ENCODE data around the gene CSAD. TPM values are rescaled to one million over a fixed set of nuclear protein-coding genes. Genes with fewer than 3 reads are reported as not detected.
A peak's percentile ranks its signal among the peaks of the same experiment; 100 is the strongest.

The CSAD gene
- total and polyA plus RNA-seq, 2 of the 13 experiments (the other 11 are each of a cell fraction or from before 2014, with no cell fraction given), result 7.2 to 23.5 TPM

DNA sequence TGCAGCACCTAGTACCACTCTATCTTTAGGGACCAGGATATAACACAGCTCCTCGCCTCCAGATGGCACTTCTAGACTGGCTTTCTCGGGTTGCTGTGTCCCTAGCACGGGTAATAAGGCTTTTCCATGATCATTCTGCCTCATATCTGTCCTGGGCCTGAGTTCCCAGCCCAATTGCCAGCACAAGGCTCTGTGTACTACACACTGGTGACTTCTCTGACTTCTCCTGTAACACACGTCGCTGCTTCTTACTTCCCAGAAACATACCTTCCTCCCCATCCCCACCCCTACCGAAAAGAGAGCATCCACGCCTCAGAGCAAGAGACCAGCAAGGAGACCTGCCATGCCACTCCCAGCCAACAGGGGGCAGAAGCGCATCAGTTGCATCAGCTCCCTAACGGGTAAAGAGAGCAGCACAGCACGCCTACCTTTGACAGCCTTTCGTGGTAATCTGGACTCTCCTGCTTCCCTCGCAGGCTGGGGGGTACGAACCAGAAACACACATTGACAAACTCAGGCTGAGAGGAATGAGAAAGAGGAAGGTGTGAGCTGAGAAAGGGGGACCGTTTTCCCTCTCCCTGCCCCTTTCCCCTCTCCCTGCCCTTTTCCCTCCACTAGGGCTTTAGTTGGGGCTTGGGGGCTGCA is 21.4 kb downstream of the CSAD start (continued):
- TF ChIP-seq YEATS2 (CRISPR knock-in tag; IDR thresholded peaks at IDR 0.05; ENCODE audit: borderline replicate concordance) (peak; percentile 41; the same call in 1 of the 2 replicates), ZFP37 (CRISPR knock-in tag; IDR thresholded peaks at IDR 0.05; ENCODE audit: borderline replicate concordance) (no peak), RORA (CRISPR knock-in tag; IDR thresholded peaks at IDR 0.05) (no peak), ZBTB7A (CRISPR knock-in tag; IDR thresholded peaks at IDR 0.05) (no peak), NAIF1 (CRISPR knock-in tag; IDR thresholded peaks at IDR 0.05; ENCODE audit: borderline replicate concordance) (no peak), THAP7 (CRISPR knock-in tag; IDR thresholded peaks at IDR 0.05) (0 out of 2 replicates have a peak, but pooled peaks have one; percentile 28), MYC (CRISPR knock-in tag; IDR thresholded peaks at IDR 0.05; ENCODE audit: borderline replicate concordance) (peak; percentile 57; the same call in 1 of the 2 replicates), MIER3 (CRISPR knock-in tag; IDR thresholded peaks at IDR 0.05; ENCODE audit: borderline replicate concordance) (no peak), ZNF281 (CRISPR knock-in tag; IDR thresholded peaks at IDR 0.05; ENCODE audit: borderline replicate concordance) (no peak), DNMT1 (CRISPR knock-in tag; IDR thresholded peaks at IDR 0.05) (no peak), ZBTB8A (CRISPR knock-in tag; IDR thresholded peaks at IDR 0.05; ENCODE audit: borderline replicate concordance, low read depth) (no peak), ZKSCAN1 (IDR thresholded peaks at IDR 0.05; ENCODE audit: low read length) (no peak), XRCC5 (optimal IDR thresholded peaks at IDR 0.05; ENCODE audit: low read length) (peak; percentile 93), ZNF674 (CRISPR knock-in tag; IDR thresholded peaks at IDR 0.05; ENCODE audit: low read depth) (no peak), ZSCAN12 (CRISPR knock-in tag; IDR thresholded peaks at IDR 0.05) (no peak), SOX5 (CRISPR knock-in tag; IDR thresholded peaks at IDR 0.05; ENCODE audit: borderline replicate concordance) (0 out of 2 replicates have a peak, but pooled peaks have one; percentile 20), NPAS2 (CRISPR knock-in tag; IDR thresholded peaks at IDR 0.05; ENCODE audit: borderline replicate concordance) (no peak), CEBPB (IDR thresholded peaks at IDR 0.05; ENCODE audit: borderline replicate concordance, low read depth, low read length) (peak; percentile 43; the same call in 1 of the 2 replicates), ZNF547 (CRISPR knock-in tag; IDR thresholded peaks at IDR 0.05) (no peak), ATF2 (CRISPR knock-in tag; IDR thresholded peaks at IDR 0.05) (0 out of 2 replicates have a peak, but pooled peaks have one; percentile 60), POLR2AphosphoS2 (IDR thresholded peaks at IDR 0.05; ENCODE audit: low read depth, low read length) (no peak), ZFP36L2 (CRISPR knock-in tag; IDR thresholded peaks at IDR 0.05) (no peak), FOXA3 (CRISPR knock-in tag; IDR thresholded peaks at IDR 0.05) (peak; percentile 47; the same call in 1 of the 2 replicates), CREM (IDR thresholded peaks at IDR 0.05) (no peak), CREM (CRISPR knock-in tag; IDR thresholded peaks at IDR 0.05) (no peak)
- TF ChIP-seq, protein P1, sequence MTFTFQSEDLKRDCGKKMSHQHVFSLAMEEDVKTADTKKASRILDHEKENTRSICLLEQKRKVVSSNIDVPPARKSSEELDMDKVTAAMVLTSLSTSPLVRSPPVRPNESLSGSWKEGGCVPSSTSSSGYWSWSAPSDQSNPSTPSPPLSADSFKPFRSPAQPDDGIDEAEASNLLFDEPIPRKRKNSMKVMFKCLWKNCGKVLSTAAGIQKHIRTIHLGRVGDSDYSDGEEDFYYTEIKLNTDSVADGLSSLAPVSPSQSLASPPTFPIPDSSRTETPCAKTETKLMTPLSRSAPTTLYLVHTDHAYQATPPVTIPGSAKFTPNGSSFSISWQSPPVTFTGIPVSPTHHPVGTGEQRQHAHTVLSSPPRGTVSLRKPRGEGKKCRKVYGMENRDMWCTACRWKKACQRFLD (CRISPR knock-in tag; IDR thresholded peaks at IDR 0.05; ENCODE audit: borderline replicate concordance), result no peak

All from HepG2 (cell line).